SJSA1 (cell line): ENCODE results near the gene HPSE2. TPM values are rescaled to one million over a fixed set of nuclear protein-coding genes. Genes with fewer than 3 reads are reported as not detected.
"Not testable (repeated sequence)": the region's sequence is repeated elsewhere in the genome, so short reads cannot be mapped to it uniquely, and the experiment has no call there.

ENCODE experiments used
- DNase-seq, 2 experiments: peaks; one replicate each; pipeline ENCODE4 v3.0.0-alpha.2; 2015 to 2020; ENCODE audit warnings: low spot score in 2 of 2, low read depth in 1 of 2
- H3K27ac ChIP-seq: fragments of 250-450 bp; sonication (Bioruptor Pico); 2 replicates; pipeline ENCODE4 v1.5.1; 2020; ENCODE audit warnings: mild to moderate bottlenecking, moderate library complexity
- H3K27me3 ChIP-seq: fragments of 250-450 bp; sonication (Bioruptor Pico); replicated peaks from 2 replicates; pipeline ENCODE4 v1.5.1; 2020; ENCODE audit warnings: mild to moderate bottlenecking, moderate library complexity
- H3K36me3 ChIP-seq: fragments of 250-450 bp; sonication (Bioruptor Pico); 2 replicates; pipeline ENCODE4 v1.5.1; 2020; ENCODE audit warnings: mild to moderate bottlenecking
- H3K4me1 ChIP-seq: fragments of 250-450 bp; sonication (Bioruptor Pico); replicated peaks from 2 replicates; pipeline ENCODE4 v1.6.1; 2021; ENCODE audit warnings: mild to moderate bottlenecking
- H3K4me3 ChIP-seq: fragments of 250-450 bp; sonication (Bioruptor Pico); 2 replicates; pipeline ENCODE4 v1.5.1; 2020; ENCODE audit warnings: mild to moderate bottlenecking
- H3K9me3 ChIP-seq: fragments of 250-450 bp; sonication (Bioruptor Pico); replicated peaks from 2 replicates; pipeline ENCODE4 v1.5.1; 2020; ENCODE audit warnings: mild to moderate bottlenecking
- total RNA-seq: library from RNA; depleted of rRNA; stranded (reverse); fragments of >200 nt; shearing (Covaris generic); gene quantifications from 2 replicates; pipeline ENCODE4 v1.2.3, GENCODE V29; 2014

Gene HPSE2
- total RNA-seq, 1 experiment from 2014 or later: not detected

DNA sequence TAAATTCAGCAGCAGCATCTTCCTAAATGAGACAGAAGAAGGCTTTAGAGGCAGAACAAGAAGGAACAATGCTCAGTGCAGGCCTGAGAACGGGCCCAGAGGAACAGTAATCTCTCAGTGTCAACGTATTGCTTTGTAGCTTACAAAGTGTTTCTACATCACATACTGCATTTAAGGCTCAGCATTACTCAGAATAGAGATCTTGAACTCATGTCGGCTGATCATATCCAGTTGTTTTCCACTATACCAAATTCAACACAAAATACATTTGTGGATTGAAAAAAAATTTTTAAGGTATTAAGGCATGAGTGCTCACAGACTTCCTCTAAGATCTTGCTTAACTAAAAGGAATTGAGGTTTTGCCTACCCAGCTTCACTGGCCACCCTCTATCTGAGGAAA, 325.1 kb downstream of the HPSE2 start:
- Histone ChIP-seq H3K9me3 (no peaks in the 10 kb centered on the region), H3K27me3 (peaks cover 4% of the 10 kb centered on the region; the same call in 1 of the 2 replicates), H3K36me3 (no peaks in the 10 kb centered on the region), H3K4me1 (no peaks in the 10 kb centered on the region), H3K4me3 (no peak overlapping the region), H3K27ac (no peak overlapping the region)
- DNase-seq: no peak

DNA sequence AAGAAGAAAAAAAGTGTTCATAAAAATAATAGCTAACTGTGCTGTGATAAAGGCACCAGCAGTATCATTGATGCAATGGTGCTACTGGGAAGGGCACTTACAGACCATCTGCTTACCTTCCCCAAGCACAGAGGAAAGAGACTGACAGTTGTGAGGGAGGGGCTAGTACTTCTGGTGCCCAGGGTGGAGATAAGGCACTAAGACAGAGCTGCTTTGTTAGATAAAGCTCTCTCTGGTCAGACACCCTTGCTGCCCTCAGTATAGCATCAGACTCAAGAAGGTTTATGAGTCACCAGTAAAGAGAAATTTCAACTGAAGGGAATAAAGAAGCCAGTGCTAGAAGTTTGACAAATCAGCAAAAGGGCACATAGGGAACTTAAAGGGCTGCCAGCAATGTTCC, 325.6 kb downstream of the HPSE2 start:
- Histone ChIP-seq H3K9me3 (no peaks in the 10 kb centered on the region), H3K36me3 (no peaks in the 10 kb centered on the region), H3K27ac (no peak overlapping the region), H3K4me3 (no peak overlapping the region), H3K4me1 (no peaks in the 10 kb centered on the region), H3K27me3 (peaks cover 4% of the 10 kb centered on the region; the same call in 1 of the 2 replicates)
- DNase-seq: no peak

DNA sequence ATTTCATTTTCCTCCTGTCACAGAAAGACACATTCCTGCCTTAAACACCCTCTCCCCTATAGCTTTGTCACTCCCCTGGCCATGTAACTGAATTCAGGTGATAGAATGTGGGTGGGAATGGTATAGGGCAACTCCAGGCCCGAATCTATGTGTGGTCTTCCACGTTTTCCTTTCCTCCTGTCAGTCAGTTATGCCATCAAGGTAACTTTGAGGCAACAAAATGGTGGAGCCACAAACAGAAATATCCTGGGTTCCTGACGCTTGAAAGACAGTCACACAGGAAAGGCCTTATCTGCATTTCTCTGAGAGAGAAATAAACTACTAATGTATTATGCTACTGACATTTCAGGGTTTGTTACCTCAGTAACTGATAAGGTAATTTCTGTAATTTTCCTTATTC, 326.8 kb downstream of the HPSE2 start:
- no peak for DNase-seq
- Histone ChIP-seq H3K36me3 (no peaks in the 10 kb centered on the region), H3K4me3 (no peak overlapping the region), H3K9me3 (no peaks in the 10 kb centered on the region), H3K27me3 (peaks cover 4% of the 10 kb centered on the region; the same call in 1 of the 2 replicates), H3K27ac (no peak overlapping the region), H3K4me1 (no peaks in the 10 kb centered on the region)

DNA sequence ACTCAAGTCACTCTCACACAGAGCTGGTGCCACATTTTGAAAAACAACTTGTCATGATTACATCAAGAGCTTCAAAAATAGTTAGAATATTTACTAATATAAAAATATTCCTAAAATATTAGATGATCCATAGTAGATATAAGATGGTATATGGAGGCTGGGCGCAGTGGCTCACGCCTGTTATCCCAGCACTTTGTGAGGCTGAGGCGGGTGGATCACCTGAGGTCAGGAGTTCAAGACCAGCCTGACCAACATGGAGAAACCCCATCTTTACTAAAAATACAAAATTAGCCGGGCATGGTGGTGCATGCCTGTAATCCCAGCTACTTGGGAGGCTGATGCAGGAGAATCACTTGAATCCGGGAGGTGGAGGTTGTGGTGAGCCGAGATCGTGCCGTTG, 327.4 kb downstream of the HPSE2 start:
- not testable (repeated sequence) for H3K4me3 ChIP-seq, H3K27ac ChIP-seq, H3K36me3 ChIP-seq, DNase-seq, H3K9me3 ChIP-seq, H3K27me3 ChIP-seq, H3K4me1 ChIP-seq

DNA sequence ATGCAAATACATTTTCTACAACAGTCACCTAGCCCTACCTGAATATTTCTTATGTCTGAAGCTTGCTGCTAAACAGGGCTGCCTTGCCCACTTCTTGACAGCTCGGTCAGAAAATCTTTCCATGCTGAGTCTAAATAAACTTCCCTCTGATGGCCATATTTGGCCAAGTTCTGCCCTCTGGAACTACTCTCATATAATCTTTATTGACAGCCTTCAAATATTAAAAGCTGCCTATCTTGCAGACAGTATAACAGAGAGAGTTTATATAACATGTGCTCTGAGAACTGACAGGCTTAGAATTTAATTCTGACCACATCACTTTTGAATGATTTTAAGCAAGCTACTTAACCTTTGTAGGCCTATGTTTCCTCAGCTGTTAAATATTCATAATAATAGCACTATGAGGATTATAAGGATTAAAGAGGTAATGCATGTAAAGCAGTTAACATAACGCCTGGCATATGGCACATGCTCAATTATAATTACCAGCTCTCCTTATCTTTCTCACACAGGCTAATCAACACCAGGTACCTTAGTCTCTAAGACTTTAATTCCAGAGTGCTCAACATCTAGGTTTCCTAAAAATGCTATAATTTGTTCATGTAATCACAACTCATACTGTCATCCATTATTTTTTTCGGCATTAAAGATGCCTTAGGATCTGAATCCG, 334.1 kb downstream of the HPSE2 start:
- Histone ChIP-seq H3K4me1 (no peaks in the 10 kb centered on the region), H3K36me3 (no peaks in the 10 kb centered on the region), H3K27me3 (no peaks in the 10 kb centered on the region; the same call in 1 of the 2 replicates), H3K4me3 (no peak overlapping the region), H3K27ac (no peak overlapping the region), H3K9me3 (no peaks in the 10 kb centered on the region)
- no peak for DNase-seq

DNA sequence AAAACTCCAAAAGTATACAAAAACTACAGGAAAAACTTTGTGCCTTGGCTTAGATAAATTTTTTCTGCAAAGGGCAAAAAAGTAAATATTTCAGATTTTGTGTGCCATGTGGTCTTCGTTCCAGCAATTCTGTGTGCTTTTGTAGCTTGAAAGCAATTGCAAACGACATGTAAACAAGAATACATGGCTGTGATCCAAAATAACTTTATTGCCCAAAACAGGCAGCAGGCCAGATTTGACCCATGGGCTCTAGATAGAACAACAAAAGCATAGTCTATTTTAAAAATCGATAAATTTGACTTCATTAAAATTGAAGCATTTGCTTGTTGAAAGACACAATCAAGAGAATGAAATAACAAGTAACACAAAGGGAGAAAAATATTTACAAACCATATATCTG, 336.6 kb downstream of the HPSE2 start:
- no peaks in the 10 kb centered on the region for H3K4me1 ChIP-seq
- no peaks in the 10 kb centered on the region for H3K9me3 ChIP-seq
- DNase-seq: no peak
- H3K27me3 ChIP-seq: no peaks in the 10 kb centered on the region; the same call in 1 of the 2 replicates
- no peaks in the 10 kb centered on the region for H3K36me3 ChIP-seq
- no peak overlapping the region for H3K27ac ChIP-seq
- H3K4me3 ChIP-seq: no peak overlapping the region

DNA sequence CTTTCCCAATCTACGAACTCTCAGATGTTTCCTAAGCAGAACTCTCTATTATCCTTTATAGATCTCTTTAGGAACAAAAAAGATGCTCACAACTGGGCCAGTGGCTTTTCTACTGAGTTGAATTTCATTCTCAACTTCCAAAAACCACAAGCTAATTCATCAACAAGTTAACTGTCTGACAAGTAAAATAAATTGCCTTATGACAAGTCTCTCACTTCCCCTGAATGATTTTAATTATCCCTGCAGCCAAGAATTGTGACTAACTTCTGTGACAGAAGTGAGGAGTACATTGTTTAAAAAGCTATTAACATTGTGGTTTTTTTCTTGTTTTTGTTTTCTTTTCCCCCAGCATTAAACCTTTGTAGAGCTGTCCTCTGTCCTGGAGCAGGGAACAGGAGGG, 343.1 kb downstream of the HPSE2 start:
- Histone ChIP-seq H3K27me3 (no peaks in the 10 kb centered on the region), H3K4me3 (no peak overlapping the region), H3K9me3 (no peaks in the 10 kb centered on the region), H3K4me1 (no peaks in the 10 kb centered on the region), H3K36me3 (no peaks in the 10 kb centered on the region), H3K27ac (no peak overlapping the region)
- no peak for DNase-seq

DNA sequence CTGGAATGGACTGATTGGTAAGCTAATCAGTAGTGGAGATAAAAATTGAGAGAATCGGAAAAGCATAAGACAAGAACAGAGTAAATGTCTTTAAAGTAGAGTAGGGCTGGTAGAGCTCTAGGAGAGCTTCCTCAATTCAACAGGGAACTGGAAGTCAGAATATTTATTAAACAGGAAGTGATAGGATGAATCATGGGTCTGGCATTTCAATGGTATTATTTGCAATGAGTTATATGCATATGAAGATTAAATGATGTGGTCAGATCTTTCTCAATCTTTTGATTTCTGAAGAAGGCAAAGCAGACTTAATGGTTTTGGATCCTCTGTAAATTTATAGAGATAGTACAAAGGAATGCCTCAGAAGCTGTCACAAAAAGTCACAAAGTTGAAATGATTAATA, 349.0 kb downstream of the HPSE2 start:
- Histone ChIP-seq H3K4me1 (no peaks in the 10 kb centered on the region), H3K4me3 (no peak overlapping the region), H3K27me3 (no peaks in the 10 kb centered on the region), H3K9me3 (no peaks in the 10 kb centered on the region), H3K36me3 (no peaks in the 10 kb centered on the region), H3K27ac (no peak overlapping the region)
- DNase-seq: no peak

DNA sequence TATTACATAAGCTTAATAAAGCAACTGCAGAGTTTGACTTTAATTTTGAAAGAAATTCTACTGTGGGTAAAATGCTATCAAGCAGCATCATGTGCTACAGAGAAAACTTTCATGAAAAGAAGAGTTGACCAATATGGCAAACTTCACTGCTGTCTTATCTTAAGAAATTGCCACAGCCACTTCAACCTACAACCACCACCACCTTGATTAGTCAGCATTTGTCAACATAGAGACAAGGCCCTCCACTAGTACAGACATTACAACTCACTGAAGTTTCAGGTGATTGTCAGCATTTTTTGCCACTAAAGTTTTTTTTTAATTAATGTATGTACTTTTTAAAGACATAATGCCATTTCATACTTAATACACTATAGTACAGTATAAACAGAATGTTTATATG, 350.3 kb downstream of the HPSE2 start:
- Histone ChIP-seq H3K27me3 (no peaks in the 10 kb centered on the region), H3K4me1 (no peaks in the 10 kb centered on the region), H3K9me3 (no peaks in the 10 kb centered on the region), H3K4me3 (no peak overlapping the region), H3K36me3 (no peaks in the 10 kb centered on the region), H3K27ac (no peak overlapping the region)
- DNase-seq: no peak

DNA sequence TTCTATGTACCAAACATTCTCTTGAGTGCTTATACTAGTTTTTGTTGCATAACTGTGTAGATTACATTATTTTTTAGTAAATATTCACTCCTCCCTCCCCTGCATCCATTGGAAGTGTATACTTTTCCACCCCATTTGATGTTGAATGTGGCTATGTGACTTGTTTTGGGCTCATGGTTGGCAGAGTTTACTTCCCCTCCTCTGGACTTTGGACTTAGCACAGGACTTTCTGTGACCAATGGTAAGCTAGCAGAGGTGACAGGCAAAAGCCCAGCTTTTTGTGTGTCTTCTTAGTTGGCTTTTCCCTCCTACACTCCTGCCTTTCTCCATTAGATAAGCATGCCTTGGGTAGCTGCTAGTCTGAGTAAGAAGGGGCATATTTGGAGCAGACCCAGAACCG, 353.9 kb downstream of the HPSE2 start:
- Histone ChIP-seq H3K4me3 (no peak overlapping the region), H3K9me3 (no peaks in the 10 kb centered on the region), H3K36me3 (no peaks in the 10 kb centered on the region), H3K4me1 (no peaks in the 10 kb centered on the region), H3K27ac (no peak overlapping the region), H3K27me3 (no peaks in the 10 kb centered on the region)
- no peak for DNase-seq

DNA sequence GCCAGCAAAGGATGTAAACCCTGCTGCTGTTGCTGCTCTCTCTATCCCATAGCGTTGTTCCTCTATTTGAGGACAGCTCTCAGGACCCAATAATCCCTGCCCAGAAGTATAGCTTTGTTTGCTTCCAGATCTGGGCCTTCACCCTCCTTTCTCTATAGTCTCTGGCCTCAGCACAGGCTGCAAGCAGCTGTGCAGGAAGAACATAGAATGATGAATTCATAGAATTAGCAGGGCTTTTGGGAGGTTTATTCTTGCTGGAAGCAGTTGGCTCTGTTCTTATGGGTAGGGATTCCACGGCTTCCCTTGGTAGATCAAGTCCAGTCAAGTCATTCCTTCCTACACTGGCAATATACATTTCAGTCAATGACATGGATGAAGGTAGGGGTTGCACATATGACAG, 354.7 kb downstream of the HPSE2 start:
- H3K4me3 ChIP-seq: no peak overlapping the region

DNA sequence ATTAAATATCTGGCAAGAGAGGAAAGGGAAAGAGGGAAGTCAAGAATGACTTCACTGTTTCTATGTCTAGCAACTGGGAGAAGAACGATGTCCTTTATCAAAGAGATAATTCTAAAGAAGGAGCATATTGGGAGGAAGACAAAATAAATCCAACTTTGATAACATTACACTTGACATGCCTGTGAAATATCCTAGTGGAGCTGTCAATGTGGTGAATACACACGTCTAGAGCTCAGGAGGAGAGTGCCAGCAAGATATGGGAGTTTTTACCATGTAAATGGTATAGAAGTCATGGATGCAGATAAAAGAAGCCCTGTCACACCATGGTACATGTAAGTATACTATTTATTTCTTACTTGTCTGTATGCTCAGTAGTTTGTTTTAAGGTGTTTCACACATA, 356.7 kb downstream of the HPSE2 start:
- Histone ChIP-seq H3K9me3 (no peaks in the 10 kb centered on the region), H3K4me1 (no peaks in the 10 kb centered on the region), H3K36me3 (no peaks in the 10 kb centered on the region), H3K27me3 (no peaks in the 10 kb centered on the region), H3K4me3 (no peak overlapping the region), H3K27ac (no peak overlapping the region)
- DNase-seq: no peak

More for the DNA sequence above, 354.7 kb downstream of the HPSE2 start:
- Histone ChIP-seq H3K9me3 (no peaks in the 10 kb centered on the region), H3K27ac (no peak overlapping the region), H3K4me1 (no peaks in the 10 kb centered on the region), H3K27me3 (no peaks in the 10 kb centered on the region), H3K36me3 (no peaks in the 10 kb centered on the region)
- no peak for DNase-seq

DNA sequence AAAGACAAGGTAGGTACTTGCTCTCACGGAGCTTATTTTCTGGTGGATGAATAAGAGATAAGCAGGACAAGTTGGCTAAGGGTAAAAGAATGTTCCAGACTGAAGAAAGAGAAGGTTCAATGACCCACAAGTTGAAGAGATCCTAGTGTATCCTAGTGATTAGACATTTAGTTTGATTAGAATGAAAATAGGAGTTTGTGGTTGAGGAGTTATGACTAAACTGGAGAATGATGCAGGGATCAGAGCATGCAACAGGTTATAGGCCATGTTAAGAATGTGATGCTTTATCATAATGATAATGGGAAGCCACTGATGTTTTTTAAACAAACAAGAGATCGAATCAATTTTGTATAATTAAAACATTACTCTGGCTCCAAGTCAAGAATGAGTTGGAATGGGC, 357.2 kb downstream of the HPSE2 start:
- H3K36me3 ChIP-seq: no peaks in the 10 kb centered on the region
- DNase-seq: no peak
- no peaks in the 10 kb centered on the region for H3K27me3 ChIP-seq
- H3K4me1 ChIP-seq: no peaks in the 10 kb centered on the region
- no peak overlapping the region for H3K4me3 ChIP-seq
- no peak overlapping the region for H3K27ac ChIP-seq
- H3K9me3 ChIP-seq: no peaks in the 10 kb centered on the region

DNA sequence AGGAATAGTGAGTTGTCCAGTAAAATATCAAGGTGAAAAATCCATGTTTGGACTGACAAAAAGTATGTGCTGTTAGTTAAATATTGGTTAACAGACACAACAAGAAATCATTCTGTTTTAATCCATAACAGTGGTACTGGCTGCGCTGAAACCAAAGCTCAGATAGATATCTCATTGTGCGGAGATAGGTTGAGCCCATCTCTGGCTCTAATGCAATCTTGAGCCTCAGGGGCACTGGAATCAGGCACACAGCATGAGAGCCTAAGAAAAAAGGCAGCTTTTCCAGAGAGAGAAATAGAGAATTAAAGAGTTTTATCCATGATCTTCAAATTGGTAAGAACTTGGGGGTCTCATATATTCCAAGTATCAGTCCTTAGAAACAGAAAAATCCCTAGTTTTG, 373.7 kb downstream of the HPSE2 start:
- no peaks in the 10 kb centered on the region for H3K36me3 ChIP-seq

DNA sequence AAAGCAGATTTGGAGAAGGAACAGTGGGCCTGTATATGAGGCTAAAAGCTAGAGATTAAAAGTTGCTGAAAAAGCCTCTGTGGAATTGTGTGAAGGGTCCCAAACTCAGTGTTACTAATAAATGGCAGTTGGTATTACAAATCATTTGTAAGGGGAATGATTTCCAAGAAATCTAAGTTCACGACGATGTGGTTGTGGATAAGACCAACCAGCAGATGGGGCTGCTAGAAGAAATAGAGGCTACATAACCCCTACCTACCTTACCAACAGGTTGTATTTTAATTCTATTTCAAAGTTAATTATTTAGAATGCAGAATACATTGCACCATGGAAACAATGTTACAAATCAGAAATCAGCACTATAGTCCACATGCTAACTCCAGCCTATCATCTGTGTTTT, 377.1 kb downstream of the HPSE2 start:
- Histone ChIP-seq H3K4me3 (no peak overlapping the region), H3K27me3 (0 out of 2 replicates have a peak, but pooled peaks cover 7% of the 10 kb centered on the region), H3K4me1 (no peaks in the 10 kb centered on the region), H3K36me3 (no peaks in the 10 kb centered on the region), H3K27ac (no peak overlapping the region), H3K9me3 (no peaks in the 10 kb centered on the region)
- DNase-seq: no peak

More for the DNA sequence above, 373.7 kb downstream of the HPSE2 start:
- DNase-seq: no peak
- Histone ChIP-seq H3K4me1 (no peaks in the 10 kb centered on the region), H3K4me3 (no peak overlapping the region), H3K27ac (no peak overlapping the region), H3K27me3 (0 out of 2 replicates have a peak, but pooled peaks cover 4% of the 10 kb centered on the region), H3K9me3 (no peaks in the 10 kb centered on the region)
